HCT116 (cell line): ENCODE measurements around the gene DIAPH3. TPM values are rescaled to one million over a fixed set of nuclear protein-coding genes. Genes with fewer than 3 reads are reported as not detected.

ENCODE experiments used
- ATAC-seq: fragments of 200-7000 bp; cut with Tn5 transposase; 2 replicates; pipeline ENCODE4 v1.9.1; 2020; ENCODE audit warnings: mild to moderate bottlenecking, moderate library complexity
- BruUV-seq: library from RNA; stranded (reverse); fragments of 400-500 nt; replicated peaks from 2 replicates; lab custom pipeline; 2021; lab: Mats Ljungman, UMichigan
- CTCF ChIA-PET: fragments of 300-600 bp; sonication (Branson Sonifier 250); formaldehyde crosslinking; loops from one replicate; lab custom pipeline; 2021; ENCODE audit warnings: antibody characterized with exemption; lab: Charles Lee
- POLR2A ChIA-PET: fragments of 300-600, 350-600 bp; sonication (Branson Sonifier 250); formaldehyde crosslinking; loops from one replicate; lab custom pipeline; 2021; ENCODE audit warnings: antibody characterized with exemption; lab: Charles Lee
- RAD21 ChIA-PET, 2 experiments: fragments of 300-600 bp; sonication (Branson Sonifier 250); formaldehyde crosslinking; loops; one replicate each; lab custom pipeline; 2023; ENCODE audit warnings: low total read pairs in 2 of 2; ENCODE audit not compliant: uncharacterized antibody in 2 of 2, unreplicated experiment in 2 of 2, low non-redundant PET in 1 of 2; lab: Charles Lee
- DNase-seq: peaks from one replicate; pipeline ENCODE4 v3.0.0-alpha.2; 2010; ENCODE audit warnings: low read depth, low spot score
- H2AFZ ChIP-seq: fragments of 200-600 bp; shearing (Covaris generic), sonication (generic); 2 replicates; pipeline ENCODE4 v1.6.1; 2017; ENCODE audit warnings: low read depth, mixed run types, mixed read lengths, antibody characterized with exemption, low read length; ENCODE audit not compliant: poor library complexity, severe bottlenecking
- H3K27ac ChIP-seq: 2 replicates; pipeline ENCODE4 v1.5.1; 2012; ENCODE audit warnings: low read depth, low read length
- H3K27me3 ChIP-seq: fragments of 200-600 bp; sonication (generic); 2 replicates; pipeline ENCODE4 v1.6.1; 2016; ENCODE audit warnings: mixed run types, low read length, mixed read lengths; ENCODE audit not compliant: insufficient read depth
- H3K36me3 ChIP-seq, 2 experiments: fragments of 200-500 bp in 1 of 2; fragments of 200-600 bp in 1 of 2; sonication (Bioruptor generic) in 1 of 2; sonication (generic) in 1 of 2; 2 replicates each; pipeline versions ENCODE4 v1.5.1 to v1.6.1; 2014 to 2016; ENCODE audit warnings: low read length in 2 of 2, inconsistent platforms in 1 of 2, mixed read lengths in 1 of 2, mixed run types in 1 of 2; ENCODE audit not compliant: insufficient read depth in 2 of 2, control insufficient read depth in 1 of 2
- H3K4me1 ChIP-seq, 2 experiments: fragments of 200-600 bp in 1 of 2; sonication (generic) in 1 of 2; 2 replicates each; pipeline versions ENCODE4 v1.5.1 to v1.6.1; 2012 to 2017; ENCODE audit warnings: low read length in 2 of 2, inconsistent platforms in 1 of 2, mild to moderate bottlenecking in 1 of 2, mixed read lengths in 1 of 2, mixed run types in 1 of 2, moderate library complexity in 1 of 2; ENCODE audit not compliant: insufficient read depth in 2 of 2, control insufficient read depth in 1 of 2
- H3K4me2 ChIP-seq: fragments of 200-600 bp; sonication (generic); 2 replicates; pipeline ENCODE4 v1.6.1; 2017; ENCODE audit warnings: mixed run types, low read length, mixed read lengths
- H3K4me3 ChIP-seq, 2 experiments: fragments of 200-600 bp in 1 of 2; sonication (generic) in 1 of 2; replicated peaks in 1 of 2; 2 replicates each; pipeline ENCODE4 v1.5.1; 2011 to 2016; ENCODE audit warnings: low read length in 2 of 2, control low read depth in 1 of 2, low read depth in 1 of 2, mild to moderate bottlenecking in 1 of 2, mixed read lengths in 1 of 2, mixed run types in 1 of 2
- H3K79me2 ChIP-seq: fragments of 200-600 bp; sonication (generic); 2 replicates; pipeline ENCODE4 v1.6.1; 2017; ENCODE audit warnings: mild to moderate bottlenecking, mixed run types, low read length, moderate library complexity, mixed read lengths; ENCODE audit not compliant: insufficient read depth
- H3K9ac ChIP-seq: fragments of 200-600 bp; sonication (generic); 2 replicates; pipeline ENCODE4 v1.6.1; 2016; ENCODE audit warnings: low read length, mixed read lengths
- H3K9me2 ChIP-seq: fragments of 200-600 bp; sonication (generic), shearing (Covaris generic); 2 replicates; pipeline ENCODE4 v1.6.1; 2017; ENCODE audit warnings: mixed run types, mild to moderate bottlenecking, moderate library complexity; ENCODE audit not compliant: insufficient read depth
- H3K9me3 ChIP-seq, 2 experiments: fragments of 200-500 bp in 1 of 2; fragments of 200-600 bp in 1 of 2; sonication (Bioruptor generic) in 1 of 2; sonication (generic) in 1 of 2; 2 replicates each; pipeline ENCODE4 v1.6.1; 2014 to 2017; ENCODE audit warnings: low read length in 2 of 2, mixed read lengths in 2 of 2, inconsistent platforms in 1 of 2, low read depth in 1 of 2, mild to moderate bottlenecking in 1 of 2, mixed run types in 1 of 2, moderate library complexity in 1 of 2; ENCODE audit not compliant: control insufficient read depth in 1 of 2, insufficient read depth in 1 of 2
- H4K20me1 ChIP-seq: fragments of 200-600 bp; sonication (generic), shearing (Covaris generic); 2 replicates; pipeline ENCODE4 v1.6.1; 2017; ENCODE audit warnings: mixed run types, mild to moderate bottlenecking, moderate library complexity; ENCODE audit not compliant: insufficient read depth
- ATF3 ChIP-seq: IDR thresholded peaks from 2 replicates; pipeline ENCODE4 v1.6.1; 2012
- CBX3 ChIP-seq: IDR thresholded peaks from 2 replicates; pipeline ENCODE4 v1.6.1; 2012; ENCODE audit warnings: low read depth
- CTCF ChIP-seq, 3 experiments: fragments of 200-600 bp in 1 of 3; sonication (generic) in 1 of 3; IDR thresholded peaks in 2 of 3; conservative IDR thresholded peaks in 1 of 3; 2 replicates each; pipeline ENCODE4 v1.5.1; 2012 to 2017; ENCODE audit warnings: low read depth in 2 of 3, low read length in 2 of 3, antibody characterized with exemption in 1 of 3, borderline replicate concordance in 1 of 3, control low read depth in 1 of 3, mild to moderate bottlenecking in 1 of 3, mixed read lengths in 1 of 3, mixed run types in 1 of 3, moderate library complexity in 1 of 3; ENCODE audit not compliant: insufficient read depth in 1 of 3
- EGR1 ChIP-seq: IDR thresholded peaks from 2 replicates; pipeline ENCODE4 v1.6.1; 2012; ENCODE audit warnings: low read depth
- ELF1 ChIP-seq: IDR thresholded peaks from 2 replicates; pipeline ENCODE4 v1.6.1; 2012; ENCODE audit warnings: low read depth, borderline replicate concordance
- EZH2 ChIP-seq: fragments of 200-600 bp; sonication (generic); IDR thresholded peaks from 2 replicates; pipeline ENCODE4 v1.6.1; 2017; ENCODE audit warnings: antibody characterized with exemption, mixed run types
- POLR2A ChIP-seq: IDR thresholded peaks from 2 replicates; pipeline ENCODE4 v1.7.0; 2011; ENCODE audit warnings: borderline replicate concordance; ENCODE audit not compliant: insufficient read depth, insufficient read length; ENCODE audit errors: extremely low read depth
- SP1 ChIP-seq: IDR thresholded peaks from 2 replicates; pipeline ENCODE4 v1.6.1; 2012; ENCODE audit warnings: low read depth
- SRF ChIP-seq: IDR thresholded peaks from 2 replicates; pipeline ENCODE4 v1.6.1; 2012; ENCODE audit warnings: low read depth
- TCF7L2 ChIP-seq: IDR thresholded peaks from 2 replicates; pipeline ENCODE4 v1.7.0; 2011; ENCODE audit warnings: borderline replicate concordance, inconsistent platforms; ENCODE audit not compliant: insufficient read depth, insufficient read length; ENCODE audit errors: extremely low read depth
- YY1 ChIP-seq: IDR thresholded peaks from 2 replicates; pipeline ENCODE4 v1.6.1; 2011; ENCODE audit warnings: low read length, low read depth, moderate library complexity, mild to moderate bottlenecking; ENCODE audit not compliant: insufficient replicate concordance; ENCODE audit errors: extremely low read depth
- intact Hi-C: fragments of 100-400 bp; cut with micrococcal nuclease; formaldehyde crosslinking; loops from 2 replicates; pipeline ENCODE4 v1.10.0; 2022
- total RNA-seq: library from RNA; stranded (reverse); gene quantifications from one replicate; pipeline ENCODE4 v1.2.1, GENCODE V29; 2021; ENCODE audit not compliant: unreplicated experiment
- TF ChIP-seq, protein P1 (sequence below): IDR thresholded peaks from 2 replicates; pipeline ENCODE4 v1.6.1; 2012; ENCODE audit warnings: low read depth
- TF ChIP-seq, protein P2 (sequence below): IDR thresholded peaks from 2 replicates; pipeline ENCODE4 v1.6.1; 2011; ENCODE audit warnings: mild to moderate bottlenecking, low read length, moderate library complexity; ENCODE audit not compliant: insufficient replicate concordance; ENCODE audit errors: extremely low read depth

Gene DIAPH3
- total RNA-seq, 1 experiment from 2014 or later: 22.8 TPM

DNA sequence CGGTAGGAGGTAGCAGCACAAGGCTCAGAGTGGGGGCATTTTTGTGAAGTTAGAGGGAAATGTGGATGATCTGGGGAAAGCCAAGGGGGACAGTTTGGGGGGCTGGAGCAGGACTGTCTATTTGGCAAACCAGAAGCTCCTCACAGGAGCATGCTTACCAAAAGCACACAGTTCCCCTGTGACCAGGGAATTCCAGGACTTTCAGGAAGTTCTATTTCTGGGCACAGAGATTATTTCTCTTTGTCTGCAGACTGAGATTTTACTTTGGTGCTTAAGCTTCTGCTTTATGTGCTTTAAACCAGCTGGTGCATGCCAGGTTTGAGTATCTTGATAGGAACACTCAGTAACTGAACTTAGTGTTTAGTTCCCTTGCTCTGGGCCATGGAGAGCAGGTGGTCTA, 525.3 kb downstream of the DIAPH3 start:
- Histone ChIP-seq H3K4me3 (no peak overlapping the region), H3K9ac (no peak overlapping the region), H3K9me2 (no peaks in the 10 kb centered on the region), H4K20me1 (no peaks in the 10 kb centered on the region), H3K36me3 (no peaks in the 10 kb centered on the region), H3K9me3 (no peaks in the 10 kb centered on the region), H3K4me1 (no peaks in the 10 kb centered on the region), H2AFZ (no peak overlapping the region), H3K27me3 (peaks cover 60% of the 10 kb centered on the region), H3K79me2 (no peaks in the 10 kb centered on the region), H3K4me2 (no peak overlapping the region), H3K27ac (no peak overlapping the region)
- intact Hi-C loops: no loop called here
- TF ChIP-seq, protein P1, sequence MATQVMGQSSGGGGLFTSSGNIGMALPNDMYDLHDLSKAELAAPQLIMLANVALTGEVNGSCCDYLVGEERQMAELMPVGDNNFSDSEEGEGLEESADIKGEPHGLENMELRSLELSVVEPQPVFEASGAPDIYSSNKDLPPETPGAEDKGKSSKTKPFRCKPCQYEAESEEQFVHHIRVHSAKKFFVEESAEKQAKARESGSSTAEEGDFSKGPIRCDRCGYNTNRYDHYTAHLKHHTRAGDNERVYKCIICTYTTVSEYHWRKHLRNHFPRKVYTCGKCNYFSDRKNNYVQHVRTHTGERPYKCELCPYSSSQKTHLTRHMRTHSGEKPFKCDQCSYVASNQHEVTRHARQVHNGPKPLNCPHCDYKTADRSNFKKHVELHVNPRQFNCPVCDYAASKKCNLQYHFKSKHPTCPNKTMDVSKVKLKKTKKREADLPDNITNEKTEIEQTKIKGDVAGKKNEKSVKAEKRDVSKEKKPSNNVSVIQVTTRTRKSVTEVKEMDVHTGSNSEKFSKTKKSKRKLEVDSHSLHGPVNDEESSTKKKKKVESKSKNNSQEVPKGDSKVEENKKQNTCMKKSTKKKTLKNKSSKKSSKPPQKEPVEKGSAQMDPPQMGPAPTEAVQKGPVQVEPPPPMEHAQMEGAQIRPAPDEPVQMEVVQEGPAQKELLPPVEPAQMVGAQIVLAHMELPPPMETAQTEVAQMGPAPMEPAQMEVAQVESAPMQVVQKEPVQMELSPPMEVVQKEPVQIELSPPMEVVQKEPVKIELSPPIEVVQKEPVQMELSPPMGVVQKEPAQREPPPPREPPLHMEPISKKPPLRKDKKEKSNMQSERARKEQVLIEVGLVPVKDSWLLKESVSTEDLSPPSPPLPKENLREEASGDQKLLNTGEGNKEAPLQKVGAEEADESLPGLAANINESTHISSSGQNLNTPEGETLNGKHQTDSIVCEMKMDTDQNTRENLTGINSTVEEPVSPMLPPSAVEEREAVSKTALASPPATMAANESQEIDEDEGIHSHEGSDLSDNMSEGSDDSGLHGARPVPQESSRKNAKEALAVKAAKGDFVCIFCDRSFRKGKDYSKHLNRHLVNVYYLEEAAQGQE: no peak
- TF ChIP-seq SP1: no peak
- no peak for TF ChIP-seq ATF3
- TF ChIP-seq CTCF (IDR thresholded peaks at IDR 0.05 in 2 of 3, conservative IDR thresholded peaks at IDR 0.05 in 1 of 3; ENCODE audit: borderline replicate concordance in 1 of 3, insufficient read depth in 1 of 3, low read depth in 2 of 3, low read length in 2 of 3): no peak
- no peak for TF ChIP-seq YY1
- no peak for TF ChIP-seq POLR2A
- TF ChIP-seq EZH2: no peak
- TF ChIP-seq TCF7L2: no peak
- TF ChIP-seq, protein P2, sequence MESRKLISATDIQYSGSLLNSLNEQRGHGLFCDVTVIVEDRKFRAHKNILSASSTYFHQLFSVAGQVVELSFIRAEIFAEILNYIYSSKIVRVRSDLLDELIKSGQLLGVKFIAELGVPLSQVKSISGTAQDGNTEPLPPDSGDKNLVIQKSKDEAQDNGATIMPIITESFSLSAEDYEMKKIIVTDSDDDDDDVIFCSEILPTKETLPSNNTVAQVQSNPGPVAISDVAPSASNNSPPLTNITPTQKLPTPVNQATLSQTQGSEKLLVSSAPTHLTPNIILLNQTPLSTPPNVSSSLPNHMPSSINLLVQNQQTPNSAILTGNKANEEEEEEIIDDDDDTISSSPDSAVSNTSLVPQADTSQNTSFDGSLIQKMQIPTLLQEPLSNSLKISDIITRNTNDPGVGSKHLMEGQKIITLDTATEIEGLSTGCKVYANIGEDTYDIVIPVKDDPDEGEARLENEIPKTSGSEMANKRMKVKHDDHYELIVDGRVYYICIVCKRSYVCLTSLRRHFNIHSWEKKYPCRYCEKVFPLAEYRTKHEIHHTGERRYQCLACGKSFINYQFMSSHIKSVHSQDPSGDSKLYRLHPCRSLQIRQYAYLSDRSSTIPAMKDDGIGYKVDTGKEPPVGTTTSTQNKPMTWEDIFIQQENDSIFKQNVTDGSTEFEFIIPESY: no peak
- no peak for TF ChIP-seq ELF1
- no peak for TF ChIP-seq SRF
- TF ChIP-seq CBX3: no peak
- TF ChIP-seq EGR1: no peak
- RAD21 ChIA-PET: no interaction called here
- DNase-seq: no peak
- BruUV-seq: no TSS peak
- ATAC-seq: no peak
- POLR2A ChIA-PET: no interaction called here
- CTCF ChIA-PET: no interaction called here
